ENCODE results near the gene ZNF778. TPM values are rescaled to one million over a fixed set of nuclear protein-coding genes. Genes with fewer than 3 reads are reported as not detected.

The ZNF778 gene
- total RNA-seq, 2 donors from 2014 or later = 4.9 to 5.6 TPM

DNA sequence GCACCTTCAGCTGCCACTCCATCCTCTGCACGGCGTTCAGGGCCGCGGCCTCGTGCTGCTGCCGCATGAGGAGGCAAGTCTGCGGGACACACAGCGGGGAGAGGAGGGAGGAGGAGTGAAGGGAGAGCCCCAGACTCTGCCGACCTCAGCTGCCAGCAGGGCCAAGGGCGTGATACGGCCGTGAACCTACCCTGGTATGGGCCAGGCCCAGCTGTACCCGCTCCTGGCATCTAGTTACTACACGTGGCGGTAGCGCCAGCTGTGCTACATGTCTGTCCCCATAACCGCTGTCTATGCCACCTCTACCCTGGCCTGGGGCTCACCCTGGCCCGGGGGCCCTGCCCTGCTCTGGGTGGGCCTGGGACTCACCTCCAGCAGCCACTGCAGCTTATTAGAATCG lies 51.1 kb downstream of the ZNF778 start:
- Histone ChIP-seq H3K36me3 (replicated peaks in 1 of 2; ENCODE audit: insufficient read depth in 1 of 2, low read depth in 2 of 2) (peaks cover 0 to 22% of the 10 kb centered on the region in 2 donors), H3K9me3 (no peaks in the 10 kb centered on the region), H3K27me3 (no peaks in the 10 kb centered on the region), H3K4me1 (no peaks in the 10 kb centered on the region), H3K27ac (peak overlapping the region in 1 of 4 donors; percentile 13), H3K4me3 (no peak overlapping the region)
- no peak for TF ChIP-seq POLR2A (IDR thresholded peaks at IDR 0.05)
- TF ChIP-seq, protein P1, sequence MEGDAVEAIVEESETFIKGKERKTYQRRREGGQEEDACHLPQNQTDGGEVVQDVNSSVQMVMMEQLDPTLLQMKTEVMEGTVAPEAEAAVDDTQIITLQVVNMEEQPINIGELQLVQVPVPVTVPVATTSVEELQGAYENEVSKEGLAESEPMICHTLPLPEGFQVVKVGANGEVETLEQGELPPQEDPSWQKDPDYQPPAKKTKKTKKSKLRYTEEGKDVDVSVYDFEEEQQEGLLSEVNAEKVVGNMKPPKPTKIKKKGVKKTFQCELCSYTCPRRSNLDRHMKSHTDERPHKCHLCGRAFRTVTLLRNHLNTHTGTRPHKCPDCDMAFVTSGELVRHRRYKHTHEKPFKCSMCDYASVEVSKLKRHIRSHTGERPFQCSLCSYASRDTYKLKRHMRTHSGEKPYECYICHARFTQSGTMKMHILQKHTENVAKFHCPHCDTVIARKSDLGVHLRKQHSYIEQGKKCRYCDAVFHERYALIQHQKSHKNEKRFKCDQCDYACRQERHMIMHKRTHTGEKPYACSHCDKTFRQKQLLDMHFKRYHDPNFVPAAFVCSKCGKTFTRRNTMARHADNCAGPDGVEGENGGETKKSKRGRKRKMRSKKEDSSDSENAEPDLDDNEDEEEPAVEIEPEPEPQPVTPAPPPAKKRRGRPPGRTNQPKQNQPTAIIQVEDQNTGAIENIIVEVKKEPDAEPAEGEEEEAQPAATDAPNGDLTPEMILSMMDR (IDR thresholded peaks at IDR 0.05) = no peak
- DNase-seq (no peak), ATAC-seq (no peak)
- intact Hi-C loops (cut with DNase I) = no loop called here
- WGBS, 2 donors = 92 to 97% methylated on average over 6 to 16 of the region's 19 CpGs

DNA sequence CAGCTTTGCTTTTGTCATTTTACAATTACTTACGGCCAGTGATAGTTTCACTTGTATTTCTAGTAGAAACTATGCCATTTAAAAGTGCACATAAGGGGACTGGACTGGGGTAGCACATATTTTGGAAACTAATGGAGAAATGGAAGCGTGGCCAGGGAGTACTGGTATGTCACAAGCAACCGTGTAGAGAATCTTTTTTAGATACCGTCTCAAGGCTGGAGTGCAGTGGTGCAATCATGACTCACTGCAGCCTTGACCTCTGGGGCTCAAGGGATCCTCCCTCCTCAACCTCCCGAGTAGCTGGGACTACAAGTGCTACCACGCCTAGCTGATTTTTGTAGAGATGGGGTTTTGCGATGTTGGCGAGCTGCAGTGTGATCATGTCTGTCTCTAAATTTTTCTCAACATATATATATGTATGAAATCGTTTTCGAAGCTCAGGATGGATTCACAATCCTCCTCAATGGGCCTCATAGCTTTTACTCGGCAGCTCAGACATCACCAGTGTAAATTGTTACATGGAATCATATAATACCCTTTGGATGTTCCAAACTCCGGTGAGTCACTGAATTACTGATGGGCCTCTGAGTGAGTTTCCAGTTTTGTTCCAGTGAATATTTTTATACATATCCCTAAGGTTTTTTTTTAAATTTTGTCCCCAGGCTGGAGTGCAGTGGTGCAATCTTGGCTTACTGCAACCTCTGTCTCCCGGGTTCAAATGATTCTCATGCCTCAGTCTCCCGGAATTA lies 51.7 kb downstream of the ZNF778 start:
- Histone ChIP-seq H3K9me3 (no peaks in the 10 kb centered on the region), H3K4me3 (no peak overlapping the region), H3K36me3 (replicated peaks in 1 of 2; ENCODE audit: insufficient read depth in 1 of 2, low read depth in 2 of 2) (peaks cover 0 to 26% of the 10 kb centered on the region in 2 donors), H3K27me3 (no peaks in the 10 kb centered on the region), H3K27ac (peak overlapping the region in 1 of 4 donors; percentile 13), H3K4me1 (no peaks in the 10 kb centered on the region)
- ATAC-seq (peak; percentile 45), DNase-seq (peak in 1 of 4 donors; percentile 40)
- intact Hi-C loops (cut with DNase I) = no loop called here
- 79 to 87% methylated on average over 14 of the region's 14 CpGs for WGBS, 2 donors
- no peak for TF ChIP-seq POLR2A (IDR thresholded peaks at IDR 0.05)

DNA sequence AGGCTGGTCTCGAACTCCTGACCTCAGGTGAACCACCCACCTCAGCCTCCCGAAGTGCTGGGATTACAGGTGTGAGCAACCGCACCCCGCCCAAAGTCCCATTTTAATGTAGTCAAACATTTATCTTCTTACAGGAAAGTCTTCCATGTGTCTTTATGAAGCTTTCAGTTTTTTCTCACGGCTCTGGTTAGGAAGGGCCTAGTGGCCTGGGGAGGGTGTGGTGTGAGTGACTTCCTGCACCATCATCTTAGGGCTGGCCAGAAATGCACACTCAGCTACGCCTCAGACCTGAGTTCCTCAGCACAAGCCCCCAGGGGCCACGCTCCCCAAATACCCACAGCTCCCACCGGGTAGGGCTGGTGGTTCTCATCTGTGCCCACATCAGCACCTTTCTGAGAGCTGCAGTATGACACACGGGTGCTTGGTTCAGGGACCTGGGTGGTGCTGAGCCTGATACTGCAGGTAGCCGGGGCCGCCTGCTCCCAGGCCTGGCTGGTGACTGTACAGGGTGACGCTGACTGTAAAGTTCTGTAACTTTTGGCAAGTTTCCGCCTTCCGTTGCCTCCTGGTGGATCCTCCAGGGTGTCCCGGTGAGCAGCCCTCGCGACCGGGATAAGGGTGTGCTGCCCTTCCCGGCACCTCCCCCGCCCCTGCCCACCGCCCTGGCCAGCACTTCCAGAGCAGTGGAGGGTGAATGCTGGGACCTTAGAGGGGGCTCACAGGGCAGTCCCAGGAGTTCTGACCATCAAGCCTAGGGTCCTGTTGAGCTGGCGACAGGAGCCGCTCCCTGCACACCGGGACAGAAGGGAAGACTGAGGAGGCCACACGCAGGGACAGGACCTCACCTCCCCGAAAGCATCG lies 52.5 kb downstream of the ZNF778 start:
- DNase-seq (no peak), ATAC-seq (no peak)
- H3K4me3 ChIP-seq = no peak overlapping the region
- no peak overlapping the region for H3K27ac ChIP-seq
- peaks cover 0 to 30% of the 10 kb centered on the region in 2 donors for H3K36me3 ChIP-seq (replicated peaks in 1 of 2; ENCODE audit: insufficient read depth in 1 of 2, low read depth in 2 of 2)
- WGBS, 2 donors = 93 to 95% methylated on average over 7 to 26 of the region's 27 CpGs
- H3K27me3 ChIP-seq = no peaks in the 10 kb centered on the region
- H3K9me3 ChIP-seq = no peaks in the 10 kb centered on the region
- H3K4me1 ChIP-seq = no peaks in the 10 kb centered on the region
- intact Hi-C loops (cut with DNase I) = no loop called here
- TF ChIP-seq POLR2A (IDR thresholded peaks at IDR 0.05) = no peak
- TF ChIP-seq, protein P1 (IDR thresholded peaks at IDR 0.05) = no peak

DNA sequence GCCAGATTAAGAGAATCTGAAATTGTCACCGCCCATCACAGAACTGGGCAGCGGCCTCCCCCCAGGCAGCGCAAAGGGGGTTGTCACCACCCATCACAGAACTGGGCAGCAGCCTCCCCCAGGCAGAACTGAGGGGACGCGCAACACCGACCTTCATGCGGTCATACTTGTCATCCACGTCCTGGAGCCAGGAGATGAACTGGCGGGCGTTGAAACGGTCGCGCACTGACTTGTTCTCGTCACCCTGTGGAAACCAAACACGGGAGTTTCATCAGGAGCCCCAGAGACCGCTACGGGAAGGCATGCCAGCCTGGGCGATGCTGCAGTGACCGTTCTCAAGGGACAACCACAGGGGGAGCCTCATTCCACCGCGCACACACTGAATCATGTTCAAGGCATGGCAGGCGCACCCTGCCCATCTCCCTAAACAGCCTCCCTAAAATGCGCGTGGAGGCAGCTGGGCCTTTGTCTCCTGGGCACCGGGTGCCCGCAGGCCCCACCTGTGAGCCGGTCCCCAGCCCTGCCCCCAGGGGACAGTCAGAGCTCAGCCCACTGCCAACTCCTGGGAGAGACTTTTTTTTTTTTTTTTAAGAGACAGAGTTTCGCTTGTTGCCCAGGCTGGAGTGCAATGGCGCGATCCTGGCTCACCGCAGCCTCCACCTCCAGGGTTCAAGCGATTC lies 53.3 kb downstream of the ZNF778 start:
- TF ChIP-seq, protein P1 (IDR thresholded peaks at IDR 0.05) = no peak
- no peak for TF ChIP-seq POLR2A (IDR thresholded peaks at IDR 0.05)
- intact Hi-C loops (cut with DNase I) = no loop called here
- ATAC-seq = no peak
- WGBS, 2 donors = 92 to 94% methylated on average over 11 to 24 of the region's 32 CpGs
- no peaks in the 10 kb centered on the region for H3K4me1 ChIP-seq
- H3K36me3 ChIP-seq (replicated peaks in 1 of 2; ENCODE audit: insufficient read depth in 1 of 2, low read depth in 2 of 2) = peaks cover 0 to 30% of the 10 kb centered on the region in 2 donors
- no peak overlapping the region for H3K4me3 ChIP-seq
- H3K27ac ChIP-seq = no peak overlapping the region
- no peak for DNase-seq
- H3K27me3 ChIP-seq = no peaks in the 10 kb centered on the region
- no peaks in the 10 kb centered on the region for H3K9me3 ChIP-seq

DNA sequence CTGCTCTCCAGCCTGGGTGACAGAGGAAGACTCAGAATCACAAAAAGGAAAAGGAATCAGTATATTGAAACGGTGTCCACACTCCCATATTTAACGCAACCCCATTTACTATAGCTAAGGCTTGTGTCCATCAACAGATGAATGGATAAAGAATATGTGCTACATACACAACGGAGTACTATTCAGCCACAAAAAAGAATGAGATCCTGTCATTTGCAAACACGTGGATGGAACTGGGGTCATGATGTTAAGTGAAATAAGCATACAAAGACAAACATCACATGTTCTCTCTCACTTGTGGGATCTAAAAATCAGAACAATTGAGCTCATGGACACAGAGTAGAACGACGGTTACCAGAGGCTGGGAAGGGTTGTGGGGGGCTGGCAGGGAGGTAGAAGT lies 55.1 kb downstream of the ZNF778 start:
- H3K4me3 ChIP-seq = no peak overlapping the region
- H3K4me1 ChIP-seq = no peaks in the 10 kb centered on the region
- intact Hi-C loops (cut with DNase I) = no loop called here
- H3K36me3 ChIP-seq (replicated peaks in 1 of 2; ENCODE audit: insufficient read depth in 1 of 2, low read depth in 2 of 2) = peaks cover 0 to 25% of the 10 kb centered on the region in 2 donors
- TF ChIP-seq POLR2A (IDR thresholded peaks at IDR 0.05) = no peak
- TF ChIP-seq, protein P1 (IDR thresholded peaks at IDR 0.05) = no peak
- 96 to 97% methylated on average over 6 of the region's 6 CpGs for WGBS, 2 donors
- no peak overlapping the region for H3K27ac ChIP-seq
- no peaks in the 10 kb centered on the region for H3K27me3 ChIP-seq
- ATAC-seq (no peak), DNase-seq (no peak)
- H3K9me3 ChIP-seq = no peaks in the 10 kb centered on the region

All from body of pancreas (tissue), 4 donors.